GM19468 (cell line): ENCODE data around the gene TGFB3.
A peak's percentile ranks its signal among the peaks of the same experiment; 100 is the strongest.

Experiments
- ATAC-seq: cut with Tn5 transposase; IDR thresholded peaks from one replicate; pipeline ENCODE4 v1.9.1; 2021; ENCODE audit warnings: mild to moderate bottlenecking, moderate library complexity, moderate number of reproducible peaks; ENCODE audit not compliant: unreplicated experiment; ENCODE audit errors: extremely low read depth

Gene TGFB3

GRCh38 chr14:75989134-75989533 is 7.3 kb upstream of the TGFB3 start:
- no peak for ATAC-seq

GRCh38 chr14:75987201-75987970 is 5.6 kb upstream of the TGFB3 start:
- ATAC-seq = no peak

GRCh38 chr14:75986439-75986765 is 4.6 kb upstream of the TGFB3 start:
- no peak for ATAC-seq

- ATAC-seq = peak; percentile 48
These were observed 4.0 kb upstream of the TGFB3 start, which contains the start of gene IFT43 for GRCh38 chr14:75985618-75986438. TSS of gene IFT43 (plus strand) at chr14:75985763. CDS start at chr14:75985787, 24 bp downstream.

GRCh38 chr14:75984674-75985073 is 2.9 kb upstream of the TGFB3 start:
- ATAC-seq = no peak

- no peak for ATAC-seq
These were observed 1.2 kb upstream of the TGFB3 start for GRCh38 chr14:75983019-75983358.

GRCh38 chr14:75982266-75983018 is 647 bp upstream of the TGFB3 start:
- ATAC-seq = peak; percentile 37

- ATAC-seq = no peak
These were observed 939 bp downstream of the TGFB3 start for GRCh38 chr14:75980856-75981255.

GRCh38 chr14:75979648-75980565 is 1.9 kb downstream of the TGFB3 start:
- ATAC-seq = no peak

GRCh38 chr14:75979071-75979571 is 2.7 kb downstream of the TGFB3 start:
- no peak for ATAC-seq

- no peak for ATAC-seq
These were observed 3.5 kb downstream of the TGFB3 start for GRCh38 chr14:75978249-75978731.

- no peak for ATAC-seq
These were observed 4.2 kb downstream of the TGFB3 start for GRCh38 chr14:75977582-75977943.

GRCh38 chr14:75976826-75977581 is 4.8 kb downstream of the TGFB3 start:
- no peak for ATAC-seq

GRCh38 chr14:75972801-75973421 is 8.9 kb downstream of the TGFB3 start:
- ATAC-seq = no peak

GRCh38 chr14:75971509-75971908 is 10.3 kb downstream of the TGFB3 start:
- no peak for ATAC-seq

- no peak for ATAC-seq
These were observed 10.8 kb downstream of the TGFB3 start for GRCh38 chr14:75970989-75971388.

- ATAC-seq = no peak
These were observed 11.9 kb downstream of the TGFB3 start for GRCh38 chr14:75969891-75970290.

GRCh38 chr14:75969126-75969525 is 12.7 kb downstream of the TGFB3 start:
- ATAC-seq = no peak
